NT2/D1 (cell line): ENCODE results near the gene MAFF.

Experiments
- SUZ12 ChIP-seq: IDR thresholded peaks from 2 replicates; pipeline ENCODE4 v1.6.1; 2011; ENCODE audit not compliant: insufficient read length, insufficient read depth; ENCODE audit errors: extremely low read depth
- YY1 ChIP-seq: IDR thresholded peaks from 2 replicates; pipeline ENCODE4 v1.6.1; 2011; ENCODE audit not compliant: insufficient read length, insufficient read depth
- ZNF274 ChIP-seq: IDR thresholded peaks from 2 replicates; pipeline ENCODE4 v1.6.1; 2011; ENCODE audit warnings: mild to moderate bottlenecking, low read depth, low read length

DNA sequence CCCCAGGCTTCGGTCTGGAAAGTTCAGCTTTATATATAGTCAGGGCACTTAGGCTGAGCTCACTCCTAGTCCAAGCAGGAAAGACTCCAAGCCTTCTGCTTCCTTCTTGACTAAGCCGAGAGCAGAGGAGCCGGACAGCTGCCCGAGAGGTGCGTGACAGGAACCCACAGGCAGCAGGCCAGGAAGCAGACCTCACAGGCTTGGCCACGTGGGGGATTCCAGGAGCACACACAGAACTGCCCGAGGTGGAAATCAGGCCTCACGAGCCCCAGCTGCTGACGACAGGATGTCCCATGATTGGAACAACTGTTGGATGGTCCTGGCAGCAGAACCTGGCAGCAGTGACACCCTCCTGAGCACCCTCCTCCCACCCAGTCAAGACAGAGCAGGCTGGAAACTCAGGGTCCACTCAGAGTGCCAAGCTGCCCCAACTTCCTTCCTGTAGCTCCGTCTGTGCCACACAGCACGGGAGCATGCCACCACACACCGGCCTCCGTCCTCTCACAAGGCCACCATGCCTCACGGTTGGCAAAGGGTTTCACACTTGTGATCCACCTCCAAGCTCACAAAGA, 25.5 kb upstream of the MAFF start:
- TF ChIP-seq YY1 = no peak
- no peak for TF ChIP-seq SUZ12
- TF ChIP-seq ZNF274 = no peak
